Activated CD4-positive, alpha-beta memory T cell treated with anti-CD3 and anti-CD28 coated beads, Interleukin-2, amount 10 ng/mL, durations not matched to agents 7 days and 5 days (primary cell): ENCODE measurements around the gene SPOUT1. TPM values are rescaled to one million over a fixed set of nuclear protein-coding genes. Genes with fewer than 3 reads are reported as not detected.
"Not testable (repeated sequence)": the region's sequence is repeated elsewhere in the genome, so short reads cannot be mapped to it uniquely, and the experiment has no call there.

Source experiments
- CTCF ChIA-PET: fragments of 350-600 bp; sonication (Branson Sonifier 250); formaldehyde crosslinking; loops from one replicate; lab custom pipeline; 2021; ENCODE audit warnings: antibody characterized with exemption, inconsistent platforms; lab: Charles Lee
- POLR2A ChIA-PET: fragments of 350-600 bp; sonication (Branson Sonifier 250); formaldehyde crosslinking; loops from one replicate; lab custom pipeline; 2021; ENCODE audit warnings: antibody characterized with exemption; lab: Charles Lee
- DNase-seq: peaks from one replicate; pipeline ENCODE4 v3.0.0-alpha.2; 2020
- H3K27ac Mint-ChIP-seq: one replicate; pipeline ENCODE4 v1.8.0; 2021; ENCODE audit warnings: mild to moderate bottlenecking, mixed read lengths
- H3K27me3 Mint-ChIP-seq: one replicate; pipeline ENCODE4 v1.8.0; 2021; ENCODE audit warnings: mixed read lengths
- H3K36me3 Mint-ChIP-seq: one replicate; pipeline ENCODE4 v1.8.0; 2021; ENCODE audit warnings: low read depth, mixed read lengths
- H3K4me1 Mint-ChIP-seq: one replicate; pipeline ENCODE4 v1.8.0; 2021; ENCODE audit warnings: mixed read lengths
- H3K4me3 Mint-ChIP-seq: one replicate; pipeline ENCODE4 v1.8.0; 2021; ENCODE audit warnings: mild to moderate bottlenecking, mixed read lengths
- H3K9me3 Mint-ChIP-seq: one replicate; pipeline ENCODE4 v1.8.0; 2021; ENCODE audit warnings: mixed read lengths
- total RNA-seq, 2 experiments: library from RNA; stranded (reverse); gene quantifications; one replicate each; pipeline ENCODE4 v1.2.3, GENCODE V29; 2021

The SPOUT1 gene
- total RNA-seq, 2 experiments from 2014 or later: 54.3 to 59.2 TPM

- no peak for DNase-seq
- Mint-ChIP-seq H3K27me3 (no peaks in the 10 kb centered on the region), H3K36me3 (peaks cover 34% of the 10 kb centered on the region), H3K4me1 (peaks cover 11% of the 10 kb centered on the region), H3K9me3 (no peaks in the 10 kb centered on the region), H3K4me3 (no peak overlapping the region), H3K27ac (peak overlapping the region; percentile 55)
- CTCF ChIA-PET: interaction anchor here (0.6 to 1.3 kb wide), 2 partner anchors 19 to 80 kb away, joined by 3 read pairs; partner anchors contain the start of gene ENDOG
- POLR2A ChIA-PET: no interaction called here
Observed at GRCh38 chr9:128798896-128799295, 30.7 kb downstream of the SPOUT1 start.

- H3K27me3 Mint-ChIP-seq, DNase-seq, H3K9me3 Mint-ChIP-seq, H3K4me3 Mint-ChIP-seq, POLR2A ChIA-PET, H3K27ac Mint-ChIP-seq: not testable (repeated sequence)
- peaks cover 11% of the 10 kb centered on the region for H3K4me1 Mint-ChIP-seq
- H3K36me3 Mint-ChIP-seq: peaks cover 36% of the 10 kb centered on the region
- CTCF ChIA-PET: interaction anchor here (0.6 to 1.2 kb wide), 2 partner anchors 23 to 30 kb away, joined by 4 to 6 read pairs; partner anchors contain the start of gene ENDOG
Observed at GRCh38 chr9:128794961-128795360, 34.6 kb downstream of the SPOUT1 start.

- no peak overlapping the region for H3K27ac Mint-ChIP-seq
- CTCF ChIA-PET: interaction anchor here (0.6 to 1.6 kb wide), 2 partner anchors 18 to 25 kb away, joined by 3 to 6 read pairs; partner anchors contain the start of gene ENDOG
- POLR2A ChIA-PET: interaction anchor here (0.7 to 1.2 kb wide), 2 partner anchors 21 to 26 kb away, joined by 3 to 4 read pairs; partner anchors contain the start of gene ENDOG
Observed at GRCh38 chr9:128792978-128793686, 36.5 kb downstream of the SPOUT1 start.

GRCh38 chr9:128792134-128792533 lies 37.5 kb downstream of the SPOUT1 start:
- H3K9me3 Mint-ChIP-seq: no peaks in the 10 kb centered on the region
- H3K36me3 Mint-ChIP-seq: peaks cover 24% of the 10 kb centered on the region
- peaks cover 14% of the 10 kb centered on the region for H3K4me1 Mint-ChIP-seq
- no peak overlapping the region for H3K4me3 Mint-ChIP-seq
- CTCF ChIA-PET: interaction anchor here (1.6 kb wide), 1 partner anchor 26 kb away, joined by 6 read pairs; the partner anchor contains the start of gene ENDOG
- no peaks in the 10 kb centered on the region for H3K27me3 Mint-ChIP-seq
- POLR2A ChIA-PET: interaction anchor here (1.2 kb wide), 1 partner anchor 20 kb away, joined by 3 read pairs; no protein-coding TSS in a partner anchor
- H3K27ac Mint-ChIP-seq: no peak overlapping the region
- DNase-seq: no peak

More at GRCh38 chr9:128792978-128793686, 36.5 kb downstream of the SPOUT1 start:
- peaks cover 27% of the 10 kb centered on the region for H3K36me3 Mint-ChIP-seq
- H3K27me3 Mint-ChIP-seq: no peaks in the 10 kb centered on the region
- H3K4me3 Mint-ChIP-seq: no peak overlapping the region
- DNase-seq: no peak
- peaks cover 9% of the 10 kb centered on the region for H3K4me1 Mint-ChIP-seq
- no peaks in the 10 kb centered on the region for H3K9me3 Mint-ChIP-seq

- Mint-ChIP-seq H3K4me1 (peaks cover 17% of the 10 kb centered on the region), H3K27ac (no peak overlapping the region), H3K4me3 (no peak overlapping the region), H3K36me3 (peaks cover 23% of the 10 kb centered on the region), H3K27me3 (no peaks in the 10 kb centered on the region), H3K9me3 (no peaks in the 10 kb centered on the region)
- CTCF ChIA-PET: interaction anchor here (0.6 kb wide), 2 partner anchors 159 to 346 kb away, joined by 3 read pairs; no protein-coding TSS in a partner anchor
- no peak for DNase-seq
- POLR2A ChIA-PET: interaction anchor here (1.4 kb wide), 1 partner anchor 19 kb away, joined by 4 read pairs; the partner anchor contains the start of gene ZER1
Observed at GRCh38 chr9:128790536-128790935, 39.1 kb downstream of the SPOUT1 start.

GRCh38 chr9:128788445-128788844 lies 41.1 kb downstream of the SPOUT1 start:
- Mint-ChIP-seq H3K27me3 (no peaks in the 10 kb centered on the region), H3K4me3 (peak overlapping the region; percentile 93), H3K27ac (peak overlapping the region; percentile 81), H3K4me1 (peaks cover 17% of the 10 kb centered on the region), H3K36me3 (peaks cover 18% of the 10 kb centered on the region), H3K9me3 (no peaks in the 10 kb centered on the region)
- POLR2A ChIA-PET: interaction anchor here (0.8 to 2.0 kb wide), 7 partner anchors 17 to 237 kb away, joined by 3 to 14 read pairs (median 4); partner anchors contain the start of genes ENDOG, SET, SPOUT1 and ZER1
- CTCF ChIA-PET: interaction anchor here (1.2 to 2.2 kb wide), 3 partner anchors 17 to 30 kb away, joined by 4 to 15 read pairs (median 6); partner anchors contain the start of gene ENDOG
- DNase-seq: no peak

GRCh38 chr9:128787659-128788058 lies 41.9 kb downstream of the SPOUT1 start:
- H3K4me3 Mint-ChIP-seq: peak overlapping the region; percentile 93

GRCh38 chr9:128786681-128787601 lies 42.7 kb downstream of the SPOUT1 start, which contains the start of gene TBC1D13:
TBC1D13 (plus strand) TSS chr9:128787253; CDS start chr9:128787354, 101 bp downstream.
- ChIA-PET POLR2A (interaction anchor here (1.0 to 2.0 kb wide), 2 partner anchors 15 kb away, joined by 5 to 14 read pairs; partner anchors contain the start of gene ZER1), CTCF (interaction anchor here (1.3 to 2.2 kb wide), 2 partner anchors 31 kb away, joined by 6 to 15 read pairs; partner anchors contain the start of gene ENDOG)
- DNase-seq: peak; percentile 89
- peak within 1 kb of the TSS; percentile 93 for H3K4me3 Mint-ChIP-seq
- H3K27ac Mint-ChIP-seq: peak within 1 kb of the TSS; percentile 81
- no peaks in the 10 kb centered on the region for H3K9me3 Mint-ChIP-seq
- peaks cover 17% of the 10 kb centered on the region for H3K4me1 Mint-ChIP-seq
- peaks cover 8% of the 10 kb centered on the region for H3K36me3 Mint-ChIP-seq
- H3K27me3 Mint-ChIP-seq: no peaks in the 10 kb centered on the region

More at GRCh38 chr9:128787659-128788058, 41.9 kb downstream of the SPOUT1 start:
- peaks cover 13% of the 10 kb centered on the region for H3K36me3 Mint-ChIP-seq
- ChIA-PET CTCF (interaction anchor here (1.2 to 2.2 kb wide), 3 partner anchors 16 to 30 kb away, joined by 4 to 15 read pairs (median 6); partner anchors contain the start of gene ENDOG), POLR2A (interaction anchor here (0.8 to 2.0 kb wide), 3 partner anchors 16 to 236 kb away, joined by 4 to 14 read pairs (median 7); partner anchors contain the start of genes ENDOG and ZER1)
- no peak for DNase-seq
- H3K27me3 Mint-ChIP-seq: no peaks in the 10 kb centered on the region
- H3K27ac Mint-ChIP-seq: peak overlapping the region; percentile 81
- H3K9me3 Mint-ChIP-seq: no peaks in the 10 kb centered on the region
- peaks cover 17% of the 10 kb centered on the region for H3K4me1 Mint-ChIP-seq

- ChIA-PET POLR2A (interaction anchor here (0.9 kb wide), 1 partner anchor 61 kb away, joined by 3 read pairs; no protein-coding TSS in a partner anchor), CTCF (interaction anchor here (1.3 kb wide), 1 partner anchor 14 kb away, joined by 3 read pairs; no protein-coding TSS in a partner anchor)
- H3K4me3 Mint-ChIP-seq: peak overlapping the region; percentile 5
- H3K36me3 Mint-ChIP-seq: no peaks in the 10 kb centered on the region
- H3K27ac Mint-ChIP-seq: no peak overlapping the region
- no peak for DNase-seq
- H3K9me3 Mint-ChIP-seq: peaks cover 2% of the 10 kb centered on the region
- H3K4me1 Mint-ChIP-seq: peaks cover 17% of the 10 kb centered on the region
- H3K27me3 Mint-ChIP-seq: no peaks in the 10 kb centered on the region
Observed at GRCh38 chr9:128785427-128785826, 44.2 kb downstream of the SPOUT1 start.

- no peak overlapping the region for H3K27ac Mint-ChIP-seq
- DNase-seq: no peak
- H3K4me3 Mint-ChIP-seq: no peak overlapping the region
- H3K36me3 Mint-ChIP-seq: no peaks in the 10 kb centered on the region
- peaks cover 5% of the 10 kb centered on the region for H3K4me1 Mint-ChIP-seq
- POLR2A ChIA-PET: interaction anchor here (1.6 kb wide), 1 partner anchor 11 kb away, joined by 14 read pairs; the partner anchor contains the start of gene ZER1
- no peaks in the 10 kb centered on the region for H3K27me3 Mint-ChIP-seq
- CTCF ChIA-PET: interaction anchor here (1.6 to 1.8 kb wide), 2 partner anchors 12 to 36 kb away, joined by 3 to 4 read pairs; partner anchors contain the start of gene ENDOG
- peaks cover 2% of the 10 kb centered on the region for H3K9me3 Mint-ChIP-seq
Observed at GRCh38 chr9:128782669-128783068, 46.9 kb downstream of the SPOUT1 start.

- no peaks in the 10 kb centered on the region for H3K27me3 Mint-ChIP-seq
- POLR2A ChIA-PET: interaction anchor here (1.6 kb wide), 1 partner anchor 9 kb away, joined by 14 read pairs; the partner anchor contains the start of gene ZER1
Observed at GRCh38 chr9:128781187-128782070, 48.2 kb downstream of the SPOUT1 start.

More at GRCh38 chr9:128781187-128782070, 48.2 kb downstream of the SPOUT1 start:
- Mint-ChIP-seq H3K36me3 (no peaks in the 10 kb centered on the region), H3K27ac (no peak overlapping the region), H3K9me3 (peaks cover 2% of the 10 kb centered on the region), H3K4me1 (peaks cover under 1% of the 10 kb centered on the region), H3K4me3 (no peak overlapping the region)
- CTCF ChIA-PET: interaction anchor here (0.6 to 1.6 kb wide), 4 partner anchors 10 to 487 kb away, joined by 3 to 4 read pairs (median 4); partner anchors contain the start of gene ENDOG
- no peak for DNase-seq
